GM12865 (cell line): ENCODE measurements around the gene LAMB3.

ENCODE experiments used
- DNase-seq: peaks from one replicate; pipeline ENCODE4 v3.0.0; 2010; ENCODE audit warnings: low read depth
- H3K4me3 ChIP-seq: 2 replicates; pipeline ENCODE4 v1.5.1; 2011; ENCODE audit warnings: mild to moderate bottlenecking, low read depth, low read length, control low read depth
- CTCF ChIP-seq: IDR thresholded peaks from 2 replicates; pipeline ENCODE4 v1.5.1; 2011; ENCODE audit warnings: low read length, control low read depth, low read depth, inconsistent platforms; ENCODE audit not compliant: insufficient read depth; ENCODE audit errors: missing control alignments

Gene LAMB3

DNA sequence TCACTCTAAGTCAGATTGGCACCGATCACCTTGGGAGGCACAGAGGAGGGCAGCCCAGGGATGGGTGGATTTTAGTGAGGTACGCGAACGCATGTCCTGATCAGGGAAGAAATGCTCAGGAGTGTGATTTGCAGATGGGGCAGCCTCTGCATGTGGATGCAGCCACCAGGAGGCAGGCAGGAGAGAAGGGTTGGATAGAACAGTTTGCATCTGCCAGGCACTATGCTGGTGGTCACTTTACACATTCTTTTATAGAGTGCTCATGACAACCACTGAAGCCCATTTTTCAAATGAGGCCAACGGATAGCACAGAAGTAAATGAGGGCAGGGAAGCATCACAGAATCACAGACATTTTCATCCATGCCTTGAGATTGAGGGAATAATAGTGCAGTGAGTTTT lies 5.7 kb downstream of the LAMB3 start:
- no peak overlapping the region for H3K4me3 ChIP-seq
- no peak for DNase-seq
- TF ChIP-seq CTCF, result peak; percentile 13

DNA sequence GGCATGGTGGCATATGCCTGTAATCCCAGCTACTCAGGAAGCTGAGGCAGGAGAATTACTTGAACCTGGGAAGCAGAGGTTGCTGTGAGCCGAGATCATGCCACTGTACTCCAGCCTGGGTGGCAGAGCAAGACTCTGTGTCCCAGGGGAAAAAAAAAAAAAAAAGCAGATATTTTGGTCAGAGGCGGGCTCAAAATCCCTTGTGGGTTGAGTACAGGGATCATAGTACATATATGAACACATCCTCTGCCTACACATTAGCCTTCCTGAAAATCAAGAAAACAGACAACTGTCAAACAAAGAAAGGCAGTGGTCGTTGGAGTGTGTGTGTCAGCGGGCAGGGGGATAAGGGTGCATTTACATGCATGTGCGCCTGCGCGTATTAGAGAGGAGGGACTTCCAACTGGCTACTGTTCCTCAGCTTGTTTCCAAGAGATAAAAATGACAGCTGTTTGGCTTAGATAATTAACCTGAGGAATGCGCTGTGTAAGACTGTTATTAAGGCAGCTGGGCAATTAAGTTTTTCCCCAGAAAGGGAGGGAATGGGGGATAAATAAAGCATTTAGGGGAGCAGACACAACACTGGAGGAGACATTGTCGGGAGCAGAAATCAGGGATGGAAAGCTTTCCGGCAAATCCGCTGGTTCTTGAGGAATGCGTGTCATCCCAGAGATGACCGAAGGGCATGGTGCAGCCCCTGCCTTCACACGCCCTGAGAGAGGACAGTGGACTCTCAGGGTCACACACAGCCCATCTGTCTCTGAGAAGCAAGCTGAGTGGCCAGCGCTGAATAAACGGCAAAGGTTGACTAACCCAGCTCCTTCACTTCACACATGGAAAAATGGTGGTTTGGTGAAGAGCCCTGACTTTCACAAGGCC lies 6.4 kb downstream of the LAMB3 start:
- no peak for TF ChIP-seq CTCF
- H3K4me3 ChIP-seq, result no peak overlapping the region
- no peak for DNase-seq

GRCh38 chr1:209643285-209644020 lies 8.8 kb downstream of the LAMB3 start:
- no peak for DNase-seq
- TF ChIP-seq CTCF, result no peak

DNA sequence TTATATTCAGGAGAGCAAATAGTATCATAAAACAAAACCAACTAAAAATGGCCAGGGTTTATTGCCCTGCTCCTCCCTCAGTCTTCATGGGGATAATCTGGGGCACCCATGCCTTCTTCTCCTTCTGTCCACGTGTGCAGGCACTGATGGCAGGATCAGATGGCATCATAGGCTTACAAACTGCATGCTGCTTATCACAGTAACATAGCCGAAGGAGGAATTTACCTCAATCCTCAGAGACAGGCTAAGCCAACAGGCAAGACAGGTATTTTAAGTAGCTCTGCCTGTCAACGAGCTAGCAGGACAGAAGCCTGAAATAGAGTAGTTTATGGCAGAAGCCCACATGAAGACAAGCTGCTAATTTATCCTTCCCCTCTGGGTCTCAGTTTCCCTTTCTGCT lies 9.4 kb downstream of the LAMB3 start:
- DNase-seq, result no peak
- no peak for TF ChIP-seq CTCF
- no peak overlapping the region for H3K4me3 ChIP-seq

More at GRCh38 chr1:209643285-209644020, 8.8 kb downstream of the LAMB3 start:
- H3K4me3 ChIP-seq, result no peak overlapping the region

DNA sequence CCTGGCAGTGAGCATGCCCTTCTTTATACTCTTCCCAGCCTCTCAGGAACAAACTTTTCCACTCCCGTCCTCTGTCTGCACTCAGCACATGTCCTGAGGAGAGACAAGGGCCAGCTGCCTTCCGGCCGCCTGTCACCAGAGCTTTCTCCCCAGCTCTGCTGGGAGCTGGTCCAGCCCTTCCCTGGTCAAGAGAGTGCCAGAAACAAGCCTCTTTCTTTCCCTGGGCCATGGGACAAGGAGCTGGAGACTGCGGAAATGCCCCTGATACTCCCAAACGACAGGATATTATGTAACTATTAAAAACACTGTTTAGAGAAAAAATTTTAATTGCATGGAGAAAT lies 10.4 kb downstream of the LAMB3 start:
- no peak for TF ChIP-seq CTCF
- no peak for DNase-seq
- no peak overlapping the region for H3K4me3 ChIP-seq

- no peak for DNase-seq
- no peak overlapping the region for H3K4me3 ChIP-seq
- TF ChIP-seq CTCF, result no peak
Observed at GRCh38 chr1:209635850-209636249, 16.4 kb downstream of the LAMB3 start.
